Measurements from ENCODE around the gene HDAC9. TPM values are rescaled to one million over a fixed set of nuclear protein-coding genes. Genes with fewer than 3 reads are reported as not detected.

Gene HDAC9
- polyA plus RNA-seq, 1 of the 3 experiments (the other 2 are of a cell fraction) = 11.6 TPM

DNA sequence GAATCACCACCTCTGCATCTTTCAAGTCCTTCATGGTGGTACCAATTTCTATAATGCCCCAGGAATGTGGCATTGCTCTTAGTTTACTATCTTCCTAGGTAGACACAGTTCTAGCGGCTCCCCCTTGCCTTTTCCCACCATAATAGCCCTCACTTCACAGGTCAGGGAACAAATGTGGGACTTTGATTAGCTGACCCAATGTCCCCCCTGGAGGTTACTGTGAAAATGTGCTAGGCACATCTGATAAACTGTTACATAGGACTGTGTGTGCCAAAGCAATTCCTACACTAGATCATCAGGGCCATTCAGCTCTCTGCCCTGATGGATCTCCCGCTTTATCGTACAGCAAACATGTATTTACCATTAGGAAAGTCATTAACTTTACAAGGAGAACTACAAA, 527.9 kb downstream of the HDAC9 start:
- DNase-seq = no peak
- Histone ChIP-seq H3K4me3 (ENCODE audit: low read depth in 2 of 2, low read length in 1 of 2) (no peak overlapping the region; a peak in 1 of 4 replicates), H3K9me3 (no peaks in the 10 kb centered on the region), H3K4me2 (peak overlapping the region; percentile 64), H3K36me3 (replicated peaks in 1 of 2; ENCODE audit: control insufficient read depth in 1 of 2, insufficient read depth in 2 of 2, low read length in 1 of 2) (peaks cover 12 to 76% of the 10 kb centered on the region in 2 experiments), H3K79me2 (ENCODE audit: insufficient read depth) (peaks cover 64% of the 10 kb centered on the region), H3K27me3 (ENCODE audit: insufficient read depth) (no peaks in the 10 kb centered on the region), H3K9me2 (no peaks in the 10 kb centered on the region), H3K4me1 (ENCODE audit: control insufficient read depth in 1 of 2, insufficient read depth in 2 of 2, low read depth in 1 of 2, low read length in 1 of 2) (peaks cover 13 to 37% of the 10 kb centered on the region in 2 experiments), H3F3A (replicated peaks; ENCODE audit: insufficient read depth) (peaks cover 32% of the 10 kb centered on the region), H3K9ac (peak overlapping the region; percentile 38; the same call in 1 of the 2 replicates), H3K27ac (ENCODE audit: low read depth in 2 of 2, low read length in 1 of 2) (peak overlapping the region; percentile 86 to 87), H4K20me1 (ENCODE audit: insufficient read depth) (no peaks in the 10 kb centered on the region), H2AFZ (ENCODE audit: low read depth) (no peak overlapping the region)
- TF ChIP-seq GATA2 (CRISPR knock-in tag; IDR thresholded peaks at IDR 0.05) (0 out of 2 replicates have a peak, but pooled peaks have one; percentile 23), FOXJ3 (CRISPR knock-in tag; IDR thresholded peaks at IDR 0.05) (no peak)
- WGBS (ENCODE audit: low lambda C conversion rate) = 86% methylated on average over 3 of the region's 3 CpGs
- ChIA-PET POLR2A (no interaction called here), CTCF (interaction anchor here (0.6 to 2.3 kb wide), 5 partner anchors 11 to 133 kb away, joined by 3 to 7 read pairs (median 4); no protein-coding TSS in a partner anchor)

GRCh38 chr7:19024261-19024660, 528.7 kb downstream of the HDAC9 start:
- POLR2A ChIA-PET = no interaction called here
- Histone ChIP-seq H3K27ac (ENCODE audit: low read depth in 2 of 2, low read length in 1 of 2) (peak overlapping the region; percentile 86 to 87), H3K9me2 (no peaks in the 10 kb centered on the region), H3K79me2 (ENCODE audit: insufficient read depth) (peaks cover 56% of the 10 kb centered on the region), H3K4me2 (peak overlapping the region; percentile 64), H3F3A (replicated peaks; ENCODE audit: insufficient read depth) (peaks cover 32% of the 10 kb centered on the region), H4K20me1 (ENCODE audit: insufficient read depth) (no peaks in the 10 kb centered on the region), H2AFZ (ENCODE audit: low read depth) (peak overlapping the region; percentile 39; the same call in 1 of the 2 replicates), H3K9me3 (no peaks in the 10 kb centered on the region), H3K4me3 (ENCODE audit: low read depth in 2 of 2, low read length in 1 of 2) (peak overlapping the region in 1 of 2 experiments; percentile 9; a peak in 1 of 4 replicates), H3K36me3 (replicated peaks in 1 of 2; ENCODE audit: control insufficient read depth in 1 of 2, insufficient read depth in 2 of 2, low read length in 1 of 2) (peaks cover 8 to 68% of the 10 kb centered on the region in 2 experiments), H3K27me3 (ENCODE audit: insufficient read depth) (no peaks in the 10 kb centered on the region), H3K4me1 (ENCODE audit: control insufficient read depth in 1 of 2, insufficient read depth in 2 of 2, low read depth in 1 of 2, low read length in 1 of 2) (peaks cover 13 to 37% of the 10 kb centered on the region in 2 experiments), H3K9ac (peak overlapping the region; percentile 47; the same call in 1 of the 2 replicates)
- CTCF ChIA-PET = interaction anchor here (1.5 kb wide), 1 partner anchor 16 kb away, joined by 5 read pairs; no protein-coding TSS in a partner anchor
- WGBS (ENCODE audit: low lambda C conversion rate) = 12% methylated on average over 4 of the region's 4 CpGs
- no peak for DNase-seq
- TF ChIP-seq EP300 (IDR thresholded peaks at IDR 0.05; ENCODE audit: borderline replicate concordance in 1 of 2, low read depth in 1 of 2, low read length in 1 of 2) (peak in 1 of 2 experiments; percentile 88; a peak in 2 of 4 replicates), NFIC (IDR thresholded peaks at IDR 0.05; ENCODE audit: borderline replicate concordance) (peak; percentile 67), TCF12 (IDR thresholded peaks at IDR 0.05) (peak; percentile 75), MEF2A (IDR thresholded peaks at IDR 0.05; ENCODE audit: borderline replicate concordance, low read depth) (peak; percentile 55; the same call in 1 of the 2 replicates), REST (IDR thresholded peaks at IDR 0.05; ENCODE audit: low read depth, low read length) (no peak), YY1 (IDR thresholded peaks at IDR 0.05; ENCODE audit: low read depth) (peak; percentile 37; the same call in 1 of the 2 replicates), EZH2phosphoT487 (IDR thresholded peaks at IDR 0.05; ENCODE audit: borderline replicate concordance, low read depth) (no peak), FOXJ3 (CRISPR knock-in tag; IDR thresholded peaks at IDR 0.05) (no peak), POLR2AphosphoS5 (IDR thresholded peaks at IDR 0.05; ENCODE audit: low read depth, low read length) (peak; percentile 27; the same call in 1 of the 2 replicates), RFX5 (IDR thresholded peaks at IDR 0.05; ENCODE audit: low read length) (no peak), JUND (IDR thresholded peaks at IDR 0.05) (peak; percentile 92), TEAD4 (IDR thresholded peaks at IDR 0.05; ENCODE audit: borderline replicate concordance, insufficient read depth) (peak; percentile 68; the same call in 1 of the 2 replicates), ELF1 (IDR thresholded peaks at IDR 0.05) (no peak), SMC3 (IDR thresholded peaks at IDR 0.05; ENCODE audit: low read depth, low read length) (no peak), RCOR1 (IDR thresholded peaks at IDR 0.05; ENCODE audit: low read length) (peak; percentile 11; the same call in 1 of the 2 replicates), IRF3 (IDR thresholded peaks at IDR 0.05; ENCODE audit: low read depth, low read length) (no peak)
- TF ChIP-seq, protein P1, sequence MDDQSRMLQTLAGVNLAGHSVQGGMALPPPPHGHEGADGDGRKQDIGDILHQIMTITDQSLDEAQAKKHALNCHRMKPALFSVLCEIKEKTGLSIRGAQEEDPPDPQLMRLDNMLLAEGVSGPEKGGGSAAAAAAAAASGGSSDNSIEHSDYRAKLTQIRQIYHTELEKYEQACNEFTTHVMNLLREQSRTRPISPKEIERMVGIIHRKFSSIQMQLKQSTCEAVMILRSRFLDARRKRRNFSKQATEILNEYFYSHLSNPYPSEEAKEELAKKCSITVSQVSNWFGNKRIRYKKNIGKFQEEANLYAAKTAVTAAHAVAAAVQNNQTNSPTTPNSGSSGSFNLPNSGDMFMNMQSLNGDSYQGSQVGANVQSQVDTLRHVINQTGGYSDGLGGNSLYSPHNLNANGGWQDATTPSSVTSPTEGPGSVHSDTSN (IDR thresholded peaks at IDR 0.05) = peak; percentile 71
- TF ChIP-seq, protein P2, sequence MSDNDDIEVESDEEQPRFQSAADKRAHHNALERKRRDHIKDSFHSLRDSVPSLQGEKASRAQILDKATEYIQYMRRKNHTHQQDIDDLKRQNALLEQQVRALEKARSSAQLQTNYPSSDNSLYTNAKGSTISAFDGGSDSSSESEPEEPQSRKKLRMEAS (IDR thresholded peaks at IDR 0.05; ENCODE audit: low read depth) = peak; percentile 52; the same call in 1 of the 2 replicates
- TF ChIP-seq, protein P3, sequence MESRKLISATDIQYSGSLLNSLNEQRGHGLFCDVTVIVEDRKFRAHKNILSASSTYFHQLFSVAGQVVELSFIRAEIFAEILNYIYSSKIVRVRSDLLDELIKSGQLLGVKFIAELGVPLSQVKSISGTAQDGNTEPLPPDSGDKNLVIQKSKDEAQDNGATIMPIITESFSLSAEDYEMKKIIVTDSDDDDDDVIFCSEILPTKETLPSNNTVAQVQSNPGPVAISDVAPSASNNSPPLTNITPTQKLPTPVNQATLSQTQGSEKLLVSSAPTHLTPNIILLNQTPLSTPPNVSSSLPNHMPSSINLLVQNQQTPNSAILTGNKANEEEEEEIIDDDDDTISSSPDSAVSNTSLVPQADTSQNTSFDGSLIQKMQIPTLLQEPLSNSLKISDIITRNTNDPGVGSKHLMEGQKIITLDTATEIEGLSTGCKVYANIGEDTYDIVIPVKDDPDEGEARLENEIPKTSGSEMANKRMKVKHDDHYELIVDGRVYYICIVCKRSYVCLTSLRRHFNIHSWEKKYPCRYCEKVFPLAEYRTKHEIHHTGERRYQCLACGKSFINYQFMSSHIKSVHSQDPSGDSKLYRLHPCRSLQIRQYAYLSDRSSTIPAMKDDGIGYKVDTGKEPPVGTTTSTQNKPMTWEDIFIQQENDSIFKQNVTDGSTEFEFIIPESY (IDR thresholded peaks at IDR 0.05; ENCODE audit: borderline replicate concordance, low read depth) = no peak

Data from SK-N-SH (cell line).